ENCODE data around the gene CCT8L2. TPM values are rescaled to one million over a fixed set of nuclear protein-coding genes. Genes with fewer than 3 reads are reported as not detected.
"Not testable (repeated sequence)": the region's sequence is repeated elsewhere in the genome, so short reads cannot be mapped to it uniquely, and the experiment has no call there.

Gene CCT8L2, protein sequence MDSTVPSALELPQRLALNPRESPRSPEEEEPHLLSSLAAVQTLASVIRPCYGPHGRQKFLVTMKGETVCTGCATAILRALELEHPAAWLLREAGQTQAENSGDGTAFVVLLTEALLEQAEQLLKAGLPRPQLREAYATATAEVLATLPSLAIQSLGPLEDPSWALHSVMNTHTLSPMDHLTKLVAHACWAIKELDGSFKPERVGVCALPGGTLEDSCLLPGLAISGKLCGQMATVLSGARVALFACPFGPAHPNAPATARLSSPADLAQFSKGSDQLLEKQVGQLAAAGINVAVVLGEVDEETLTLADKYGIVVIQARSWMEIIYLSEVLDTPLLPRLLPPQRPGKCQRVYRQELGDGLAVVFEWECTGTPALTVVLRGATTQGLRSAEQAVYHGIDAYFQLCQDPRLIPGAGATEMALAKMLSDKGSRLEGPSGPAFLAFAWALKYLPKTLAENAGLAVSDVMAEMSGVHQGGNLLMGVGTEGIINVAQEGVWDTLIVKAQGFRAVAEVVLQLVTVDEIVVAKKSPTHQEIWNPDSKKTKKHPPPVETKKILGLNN
- total RNA-seq: 1 to 10 TPM in 1 of 2 donors, not detected in 1; 2.8 TPM

DNA sequence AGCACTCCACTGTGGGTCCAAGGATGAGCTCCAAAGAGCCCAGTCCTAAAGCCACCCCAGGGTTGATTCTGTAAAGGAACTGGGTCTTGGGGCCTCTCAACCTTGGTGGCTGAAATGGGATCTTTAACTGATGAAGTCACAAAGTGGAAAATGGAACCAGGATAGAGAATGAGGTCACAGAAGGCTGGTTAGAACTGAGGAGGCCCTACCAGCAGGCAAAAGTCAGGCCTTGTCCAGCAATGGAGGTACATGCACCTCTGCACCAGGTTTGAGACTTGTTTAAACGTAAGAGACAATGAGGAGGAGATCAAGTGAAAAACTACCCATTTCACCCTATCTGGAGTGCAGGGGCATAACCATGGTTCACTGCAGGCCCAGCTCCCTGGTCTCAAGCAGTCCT lies at the start of gene CCT8L2:
TSS of gene CCT8L2 (minus strand) at position 101 of the 400 bp plus-strand sequence. CDS start 260 bp downstream, outside the sequence.
- H3K27ac ChIP-seq; intact Hi-C loops (cut with DNase I); DNase-seq (ENCODE audit: low spot score); H3K36me3 ChIP-seq; H3K27me3 ChIP-seq (replicated peaks; ENCODE audit: insufficient read depth); H3K9me3 ChIP-seq; H3K4me3 ChIP-seq; H3K4me1 ChIP-seq (replicated peaks): not testable (repeated sequence)
- 84% methylated on average over 1 of the region's 1 CpG for WGBS

- H3K27me3 ChIP-seq (replicated peaks; ENCODE audit: insufficient read depth); H3K9me3 ChIP-seq; H3K4me3 ChIP-seq; DNase-seq (ENCODE audit: low spot score); H3K36me3 ChIP-seq; H3K27ac ChIP-seq; intact Hi-C loops (cut with DNase I); H3K4me1 ChIP-seq (replicated peaks): not testable (repeated sequence)
- 100% methylated on average over 1 of the region's 1 CpG for WGBS
Measured at GRCh38 chr22:16635442-16635841, 42.8 kb upstream of the CCT8L2 start.

GRCh38 chr22:16634092-16634491 lies 41.5 kb upstream of the CCT8L2 start:
- DNase-seq (ENCODE audit: low spot score); H3K4me1 ChIP-seq (replicated peaks); H3K27ac ChIP-seq; H3K4me3 ChIP-seq; H3K27me3 ChIP-seq (replicated peaks; ENCODE audit: insufficient read depth); H3K9me3 ChIP-seq; H3K36me3 ChIP-seq; intact Hi-C loops (cut with DNase I): not testable (repeated sequence)

DNA sequence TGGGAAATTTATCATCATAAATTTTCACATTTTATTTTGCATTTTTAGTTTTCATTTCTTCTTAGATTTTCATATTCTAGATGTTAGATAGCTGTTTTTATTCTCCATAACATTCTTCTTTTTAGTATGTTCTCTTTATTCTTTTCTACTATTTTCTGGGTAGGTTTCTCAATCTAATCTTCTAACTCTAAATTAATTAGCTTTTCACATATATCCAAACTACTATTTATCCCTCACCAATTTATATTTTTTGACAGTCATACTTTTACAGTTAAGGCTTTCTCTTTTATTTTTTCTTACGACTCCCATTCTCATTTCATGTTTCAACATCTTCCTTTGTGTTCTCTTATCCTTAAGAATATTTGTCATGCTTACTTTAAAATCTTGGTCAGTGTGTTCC lies 35.9 kb upstream of the CCT8L2 start:
- DNase-seq (ENCODE audit: low spot score); intact Hi-C loops (cut with DNase I); H3K4me1 ChIP-seq (replicated peaks); H3K27me3 ChIP-seq (replicated peaks; ENCODE audit: insufficient read depth); H3K9me3 ChIP-seq; H3K4me3 ChIP-seq; H3K36me3 ChIP-seq; H3K27ac ChIP-seq: not testable (repeated sequence)
- WGBS: 76% methylated on average over 1 of the region's 1 CpG

DNA sequence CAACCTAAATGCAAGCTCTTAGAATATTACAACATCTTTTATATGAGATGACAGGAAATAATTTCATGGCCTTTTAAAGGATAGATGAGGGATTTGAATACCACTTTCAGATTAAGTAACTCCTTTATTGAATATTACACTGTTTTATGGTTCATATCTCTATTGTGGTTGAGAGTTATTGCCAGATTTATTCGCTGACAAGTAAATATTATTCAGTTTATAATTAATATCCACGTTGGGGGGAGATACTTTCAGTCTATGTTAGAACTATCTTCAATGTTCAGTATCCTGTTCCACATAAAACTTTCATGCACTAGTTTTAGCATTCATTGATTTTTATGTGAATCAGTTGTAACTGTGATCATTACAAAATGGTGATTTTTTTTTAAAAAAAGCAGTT lies 32.4 kb upstream of the CCT8L2 start:
- H3K27ac ChIP-seq; DNase-seq (ENCODE audit: low spot score); H3K36me3 ChIP-seq; H3K4me1 ChIP-seq (replicated peaks); H3K9me3 ChIP-seq; H3K4me3 ChIP-seq; H3K27me3 ChIP-seq (replicated peaks; ENCODE audit: insufficient read depth); intact Hi-C loops (cut with DNase I): not testable (repeated sequence)
- 72% methylated on average over 2 of the region's 2 CpGs for WGBS

- H3K4me3 ChIP-seq; intact Hi-C loops (cut with DNase I); H3K27ac ChIP-seq; H3K36me3 ChIP-seq; H3K27me3 ChIP-seq (replicated peaks; ENCODE audit: insufficient read depth); H3K4me1 ChIP-seq (replicated peaks); H3K9me3 ChIP-seq; DNase-seq (ENCODE audit: low spot score): not testable (repeated sequence)
Measured at GRCh38 chr22:16623595-16623994, 31.0 kb upstream of the CCT8L2 start.

- H3K27me3 ChIP-seq (replicated peaks; ENCODE audit: insufficient read depth); H3K4me3 ChIP-seq; H3K36me3 ChIP-seq; H3K4me1 ChIP-seq (replicated peaks); intact Hi-C loops (cut with DNase I); H3K27ac ChIP-seq; DNase-seq (ENCODE audit: low spot score); H3K9me3 ChIP-seq: not testable (repeated sequence)
- 75% methylated on average over 3 of the region's 3 CpGs for WGBS
Measured at GRCh38 chr22:16617516-16617915, 24.9 kb upstream of the CCT8L2 start.

- H3K4me1 ChIP-seq (replicated peaks); H3K27me3 ChIP-seq (replicated peaks; ENCODE audit: insufficient read depth); H3K27ac ChIP-seq; H3K36me3 ChIP-seq; H3K9me3 ChIP-seq; DNase-seq (ENCODE audit: low spot score); intact Hi-C loops (cut with DNase I); H3K4me3 ChIP-seq: not testable (repeated sequence)
- WGBS: 88% methylated on average over 3 of the region's 3 CpGs
Measured at GRCh38 chr22:16616390-16616938, 23.9 kb upstream of the CCT8L2 start.

GRCh38 chr22:16615606-16616245 lies 23.1 kb upstream of the CCT8L2 start:
- 88% methylated on average over 5 of the region's 5 CpGs for WGBS
- intact Hi-C loops (cut with DNase I): not testable (repeated sequence)

More at GRCh38 chr22:16615606-16616245, 23.1 kb upstream of the CCT8L2 start:
- not testable (repeated sequence) for H3K27ac ChIP-seq; H3K27me3 ChIP-seq (replicated peaks; ENCODE audit: insufficient read depth); H3K4me3 ChIP-seq; H3K36me3 ChIP-seq; DNase-seq (ENCODE audit: low spot score); H3K4me1 ChIP-seq (replicated peaks); H3K9me3 ChIP-seq
